ENCODE measurements around the gene PRDM8. TPM values are rescaled to one million over a fixed set of nuclear protein-coding genes. Genes with fewer than 3 reads are reported as not detected.

Gene PRDM8
- total and polyA plus RNA-seq, 2 of the 4 experiments (the other 2 are of a cell fraction), result 5.7 to 15.8 TPM

DNA sequence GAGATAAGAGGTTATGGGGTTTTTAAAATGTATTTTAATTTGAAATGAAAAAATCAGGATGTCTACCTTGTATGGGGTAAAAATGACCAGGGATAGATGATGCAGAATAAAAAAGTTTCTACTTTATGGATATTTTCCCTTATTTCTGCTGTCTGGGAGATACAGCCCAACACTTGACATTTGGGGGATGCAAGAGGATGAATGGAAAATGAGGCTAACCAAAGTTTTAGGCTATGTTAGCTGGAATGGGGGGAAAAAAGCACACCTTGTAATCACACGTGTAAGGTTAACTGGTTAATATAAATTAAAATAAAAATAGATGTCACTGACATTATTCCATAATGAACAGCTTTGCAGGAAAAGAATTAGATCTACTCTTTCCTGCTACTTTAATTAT, 1.1 kb downstream of the PRDM8 start:
- no peak for ATAC-seq (ENCODE audit: low read depth)

More for the DNA sequence above, 1.1 kb downstream of the PRDM8 start:
- no peak overlapping the region for H4K5ac ChIP-seq (ENCODE audit: low read depth, low read length)
- dilution Hi-C loops (cut with HindIII; ENCODE audit: low sequenced_read_pairs, unreplicated experiment) (no loop called here), intact Hi-C loops (cut with micrococcal nuclease) (no loop called here), in situ Hi-C loops (cut with MboI; ENCODE audit: low sequenced_read_pairs) (loop anchor here (10.0 kb wide), 1 partner anchor 1254 kb away; no protein-coding TSS in a partner anchor)
- TF ChIP-seq MAFK (IDR thresholded peaks at IDR 0.05; ENCODE audit: low read depth, low read length) (no peak), CTCF (conservative IDR thresholded peaks at IDR 0.05; ENCODE audit: low read depth, low read length) (no peak), POLR2A (IDR thresholded peaks at IDR 0.05; ENCODE audit: low read depth, low read length) (no peak), CEBPB (IDR thresholded peaks at IDR 0.05; ENCODE audit: low read depth, low read length) (no peak), FOS (IDR thresholded peaks at IDR 0.05; ENCODE audit: low read depth, low read length) (no peak), NFE2L2 (IDR thresholded peaks at IDR 0.05; ENCODE audit: low read depth, low read length) (no peak), MXI1 (IDR thresholded peaks at IDR 0.05; ENCODE audit: borderline replicate concordance, low read depth, low read length) (no peak), RFX5 (IDR thresholded peaks at IDR 0.05; ENCODE audit: low read depth, low read length) (no peak), CHD1 (IDR thresholded peaks at IDR 0.05; ENCODE audit: low read depth, low read length) (no peak)
- no peaks in the 10 kb centered on the region for H3K9me3 ChIP-seq (ENCODE audit: control insufficient read depth, insufficient read depth, low read length)
- H3K9me1 ChIP-seq (ENCODE audit: insufficient read depth, low read length), result no peaks in the 10 kb centered on the region
- no peaks in the 10 kb centered on the region for H3K27me3 ChIP-seq (ENCODE audit: control insufficient read depth, insufficient read depth, low read length)
- no peak overlapping the region for H2BK15ac ChIP-seq (ENCODE audit: low read depth, low read length)
- peak overlapping the region; percentile 75; the same call in 1 of the 2 replicates for H3K23ac ChIP-seq (ENCODE audit: low read depth, low read length)
- no peak overlapping the region for H3K56ac ChIP-seq (ENCODE audit: extremely low read depth, insufficient read depth, low read length)
- no peak overlapping the region for H4K8ac ChIP-seq (ENCODE audit: low read depth in 2 of 2, low read length in 2 of 2)
- no peak overlapping the region for H3K18ac ChIP-seq (ENCODE audit: low read depth, low read length)
- H2AFZ ChIP-seq (replicated peaks; ENCODE audit: low read length, poor library complexity), result no peak overlapping the region
- no TSS peak for BruUV-seq (replicated peaks)
- peaks cover 4% of the 10 kb centered on the region; the same call in 1 of the 2 replicates for H3K4me1 ChIP-seq (ENCODE audit: control insufficient read depth, insufficient read depth, low read length)
- H3K27ac ChIP-seq (ENCODE audit: insufficient read depth, low read length), result no peak overlapping the region
- H2AK9ac ChIP-seq (replicated peaks; ENCODE audit: low read depth, low read length, poor library complexity), result no peak overlapping the region
- CTCF ChIA-PET, result interaction anchor here (0.6 kb wide), 1 partner anchor 60 kb away, joined by 5 read pairs; no protein-coding TSS in a partner anchor
- H3K36me3 ChIP-seq (ENCODE audit: control insufficient read depth, insufficient read depth, low read length), result peaks cover 5% of the 10 kb centered on the region; the same call in 1 of the 2 replicates
- H4K20me1 ChIP-seq (ENCODE audit: insufficient read depth, low read length), result peaks cover 7% of the 10 kb centered on the region; the same call in 1 of the 2 replicates
- H3K4ac ChIP-seq (ENCODE audit: low read depth, low read length), result no peak overlapping the region
- no peak overlapping the region; the same call in 1 of the 2 replicates for H2BK120ac ChIP-seq (ENCODE audit: low read depth, low read length)
- H3K4me3 ChIP-seq (ENCODE audit: insufficient read depth, low read depth, low read length), result peak overlapping the region; percentile 75
- peak overlapping the region; percentile 47; the same call in 1 of the 2 replicates for H3K4me2 ChIP-seq (ENCODE audit: low read depth, low read length)
- no peak overlapping the region for H2BK20ac ChIP-seq (ENCODE audit: low read depth, low read length)
- WGBS, 2 experiments (ENCODE audit: extremely low coverage in 2 of 2, insufficient read length in 1 of 2), result no CpG with 5 or more reads among the region's 1 CpG
- H3K14ac ChIP-seq (replicated peaks; ENCODE audit: low read depth, low read length), result 0 out of 2 replicates have a peak overlapping the region, but pooled peaks have one; percentile 81
- peaks cover 7 to 9% of the 10 kb centered on the region in 2 experiments; a peak in 2 of 4 replicates for H3K79me1 ChIP-seq (ENCODE audit: low read depth in 1 of 2, low read length in 2 of 2)
- no peak overlapping the region for H2BK5ac ChIP-seq (ENCODE audit: low read depth, low read length, poor library complexity, severe bottlenecking)
- no peak overlapping the region for H2AK5ac ChIP-seq (ENCODE audit: low read depth, low read length)
- no peak for DNase-seq
- no peak overlapping the region for H4K91ac ChIP-seq (ENCODE audit: insufficient read depth, low read depth, low read length)
- H3K9ac ChIP-seq (ENCODE audit: low read depth, low read length), result no peak overlapping the region
- POLR2A ChIA-PET (ENCODE audit: unreplicated experiment), result no interaction called here
